Stimulated activated CD8-positive, alpha-beta memory T cell treated with anti-CD3 and anti-CD28 coated beads, Interleukin-7, amount 100 ng/mL, for 1 hour (primary cell): ENCODE data around the gene PTX3.

Source experiments
- DNase-seq, 2 donors: peaks; one replicate each; pipeline ENCODE4 v3.0.0-alpha.2; 2020; ENCODE audit warnings: low read depth in 2 of 2

Gene PTX3

DNA sequence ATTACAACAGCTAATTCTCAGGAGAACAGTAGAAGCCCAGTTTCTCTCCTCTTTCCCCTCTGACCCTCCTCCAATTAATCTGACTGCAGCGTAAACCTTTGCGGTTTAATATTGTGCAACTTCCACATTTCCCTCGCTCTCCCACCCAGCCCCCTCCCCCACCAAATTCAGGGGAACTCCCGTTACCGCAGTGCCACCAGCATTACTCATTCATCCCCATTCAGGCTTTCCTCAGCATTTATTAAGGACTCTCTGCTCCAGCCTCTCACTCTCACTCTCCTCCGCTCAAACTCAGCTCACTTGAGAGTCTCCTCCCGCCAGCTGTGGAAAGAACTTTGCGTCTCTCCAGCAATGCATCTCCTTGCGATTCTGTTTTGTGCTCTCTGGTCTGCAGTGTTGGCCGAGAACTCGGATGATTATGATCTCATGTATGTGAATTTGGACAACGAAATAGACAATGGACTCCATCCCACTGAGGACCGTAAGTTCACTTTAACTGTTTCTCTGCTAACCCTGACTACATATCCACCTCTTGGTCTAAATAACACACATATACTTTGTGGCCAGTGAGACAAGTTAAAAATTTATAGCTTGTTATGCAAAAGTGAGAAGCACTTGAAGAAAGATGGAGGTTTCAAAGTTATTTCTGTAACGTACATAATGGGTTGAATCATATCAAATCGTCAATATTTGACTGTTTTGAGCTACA is at the start of gene PTX3:
TSS of gene PTX3 (plus strand) at position 268 of the 709 bp plus-strand sequence. CDS start at position 352, 84 bp downstream.
- DNase-seq, result no peak

DNA sequence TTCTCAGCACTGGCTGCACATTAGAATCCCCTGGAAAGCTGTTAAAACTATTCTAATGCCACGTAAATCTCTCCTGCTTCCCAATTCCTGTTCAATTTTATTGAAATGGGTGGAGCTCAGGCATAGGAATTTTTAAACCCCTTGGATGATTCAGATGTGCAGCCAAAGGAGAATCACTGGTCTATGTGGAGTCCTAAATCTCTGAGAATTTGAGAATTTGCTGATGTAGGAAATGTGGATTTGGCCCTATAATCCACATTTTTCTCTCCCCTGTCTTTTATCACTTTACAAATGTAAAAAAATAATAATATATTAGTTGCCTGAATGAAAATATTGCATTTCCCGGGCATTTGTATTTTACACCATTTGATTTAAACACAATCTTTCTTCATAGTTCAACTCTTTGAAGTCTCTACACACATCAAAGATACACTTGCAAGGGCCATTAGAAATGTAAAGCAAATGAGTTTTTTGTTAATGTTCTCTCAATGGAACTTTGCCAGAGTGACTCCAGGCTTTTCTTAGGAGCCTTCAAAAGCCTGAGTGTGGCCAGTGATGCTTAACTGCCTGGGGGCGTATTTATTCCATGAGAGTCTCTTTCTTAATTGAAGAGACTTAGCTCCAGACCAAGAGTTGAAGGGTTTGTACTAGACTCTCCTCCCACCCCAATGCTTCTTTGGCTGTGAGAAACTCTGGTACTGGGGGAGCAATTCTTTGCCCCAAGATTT is 48.8 kb upstream of the PTX3 start:
- DNase-seq, result no peak

DNA sequence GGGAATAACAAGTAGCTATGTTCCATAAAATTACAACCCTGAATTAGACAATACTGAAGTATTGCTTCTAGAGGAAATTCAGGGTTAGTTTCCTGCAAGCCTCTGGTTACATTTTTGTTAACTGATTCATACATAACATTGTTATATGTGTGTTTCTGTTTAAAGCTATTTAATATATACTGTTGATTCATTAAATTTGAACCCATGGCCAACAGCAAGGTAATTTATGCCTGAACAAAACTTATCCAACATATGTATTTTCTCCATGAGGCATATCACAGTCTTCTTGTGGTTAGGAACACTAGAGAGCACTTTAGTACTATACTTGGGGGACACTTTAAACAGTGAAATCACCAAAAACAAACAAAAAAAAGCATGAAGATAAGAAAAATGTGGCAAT is 47.7 kb upstream of the PTX3 start:
- no peak for DNase-seq

DNA sequence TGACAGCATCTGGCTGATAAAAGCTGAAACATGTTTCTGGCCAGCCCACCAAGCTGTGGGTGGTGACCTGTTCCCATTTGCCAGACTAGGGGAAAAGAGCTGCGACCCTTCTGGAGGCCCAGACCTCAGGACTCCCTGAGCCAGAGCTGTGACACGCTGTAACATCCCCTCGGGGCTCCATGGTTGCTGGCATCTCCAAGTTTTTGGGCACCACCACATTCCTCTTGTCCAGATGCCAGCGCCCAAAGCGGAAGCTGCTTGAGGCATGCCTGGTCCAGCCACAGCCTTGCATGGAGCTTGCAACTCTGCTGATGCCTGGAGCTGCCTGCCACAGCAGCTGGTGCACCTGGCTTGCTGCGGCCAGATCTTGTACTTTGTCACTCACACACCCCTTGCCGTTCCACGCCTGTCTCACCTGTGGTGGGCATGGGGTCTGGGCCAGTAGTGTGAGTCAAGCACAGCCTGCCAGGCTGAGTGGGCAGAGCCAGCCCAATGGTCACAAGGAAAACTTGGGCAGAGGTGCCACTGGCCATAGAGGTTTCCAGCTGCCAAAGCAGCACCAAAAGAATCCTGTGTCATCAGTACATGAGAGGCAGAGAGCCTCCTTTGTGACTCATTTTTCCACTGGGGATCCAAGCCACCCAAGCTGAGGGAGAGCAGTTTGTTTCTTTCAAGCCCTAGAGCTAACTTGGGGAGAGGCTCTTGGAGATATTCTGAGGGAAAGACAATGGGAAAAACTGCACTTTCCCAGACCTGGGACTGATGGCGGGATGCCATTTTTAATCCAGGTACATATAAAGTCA is 45.7 kb upstream of the PTX3 start:
- no peak for DNase-seq

DNA sequence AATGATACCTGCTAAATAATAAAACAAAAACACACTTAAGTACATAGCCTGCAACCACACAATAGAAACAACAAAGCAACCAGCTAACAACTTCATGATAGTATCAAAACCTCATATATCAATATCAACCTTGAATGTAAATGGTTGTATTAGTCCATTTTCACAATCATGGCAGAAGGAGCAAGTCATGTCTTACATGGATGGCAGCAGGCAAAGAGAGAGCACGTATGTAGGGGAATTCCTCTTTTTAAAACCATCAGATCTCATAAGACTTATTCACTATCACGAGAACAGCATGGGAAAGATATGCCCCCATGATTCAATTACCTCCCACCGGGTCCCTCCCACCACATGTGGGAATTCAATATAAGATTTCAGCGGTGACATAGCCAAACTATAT is 44.5 kb upstream of the PTX3 start:
- no peak for DNase-seq

DNA sequence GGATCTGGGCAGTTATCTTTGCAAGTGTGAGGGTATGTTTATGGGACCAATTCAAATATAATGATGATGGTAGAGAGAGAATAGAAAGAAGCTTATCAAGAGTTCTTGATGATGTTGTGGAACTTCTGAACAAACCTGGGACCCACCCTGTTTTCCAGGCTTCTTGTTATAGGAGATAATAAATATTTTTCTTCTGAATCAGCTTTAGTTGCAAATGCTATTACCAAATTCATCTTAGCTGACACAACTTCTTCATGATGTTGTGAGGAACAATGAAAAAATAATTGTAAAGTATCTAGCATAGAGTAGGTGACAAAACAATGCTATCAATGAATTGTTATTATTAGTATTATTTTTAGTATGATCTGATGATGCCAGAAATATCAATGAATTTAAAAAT is 43.5 kb upstream of the PTX3 start:
- DNase-seq, result no peak

DNA sequence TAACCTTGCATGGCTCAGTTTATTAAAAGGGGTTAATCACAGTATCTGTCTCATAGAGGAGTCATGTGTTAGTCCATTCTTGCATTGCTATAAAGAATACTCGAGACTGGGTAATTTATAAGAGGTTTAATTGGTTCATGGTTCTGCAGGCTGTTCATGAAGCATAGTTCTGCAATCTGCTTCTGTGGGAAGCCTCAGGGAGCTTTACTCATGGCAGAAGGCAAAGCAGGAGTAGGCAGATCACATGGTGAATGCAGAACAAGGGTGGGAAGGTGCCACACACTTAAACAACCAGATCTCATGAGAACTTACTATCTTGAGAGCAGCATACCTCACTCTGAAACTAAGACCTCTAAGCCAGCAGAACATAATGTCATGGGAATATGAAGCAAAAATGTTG is 42.2 kb upstream of the PTX3 start:
- DNase-seq, result no peak

DNA sequence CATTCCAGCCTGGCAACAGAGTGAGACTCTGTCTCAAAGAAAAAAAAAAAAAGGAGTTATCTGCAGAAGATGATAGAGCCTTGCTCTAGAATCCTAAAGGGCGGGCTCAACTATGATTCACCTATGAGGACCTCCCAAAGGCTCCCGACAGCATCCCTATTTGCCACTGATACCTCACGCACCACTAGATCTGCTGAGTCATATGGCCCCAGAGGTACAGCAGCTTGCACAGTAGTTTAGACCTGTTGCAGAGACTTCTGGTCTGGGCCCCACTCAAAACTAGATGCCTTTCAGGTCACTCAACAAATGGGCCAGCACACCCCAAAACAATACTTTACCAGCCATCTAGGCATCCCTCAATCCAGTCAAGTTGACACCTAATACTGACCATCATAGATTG is 38.1 kb upstream of the PTX3 start:
- no peak for DNase-seq

DNA sequence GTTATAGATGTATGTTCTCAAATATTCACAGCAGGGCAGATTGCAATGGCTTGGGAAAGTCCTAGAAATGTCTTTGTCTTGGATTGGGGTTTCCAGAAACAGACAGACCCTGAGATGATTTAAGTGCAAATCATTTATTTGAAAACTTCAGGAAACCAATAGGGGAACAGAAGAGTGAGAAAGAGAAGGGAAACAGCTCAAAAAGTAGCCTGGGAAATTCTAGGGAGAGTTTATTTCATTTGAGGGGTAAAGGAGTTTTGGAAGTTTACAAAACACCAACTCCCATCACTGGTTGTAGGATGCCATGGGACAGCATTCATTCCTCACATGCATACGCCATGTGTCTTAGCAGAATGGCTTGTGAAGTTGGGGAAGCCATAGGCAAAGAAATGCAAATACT is 32.3 kb upstream of the PTX3 start:
- DNase-seq, result no peak

DNA sequence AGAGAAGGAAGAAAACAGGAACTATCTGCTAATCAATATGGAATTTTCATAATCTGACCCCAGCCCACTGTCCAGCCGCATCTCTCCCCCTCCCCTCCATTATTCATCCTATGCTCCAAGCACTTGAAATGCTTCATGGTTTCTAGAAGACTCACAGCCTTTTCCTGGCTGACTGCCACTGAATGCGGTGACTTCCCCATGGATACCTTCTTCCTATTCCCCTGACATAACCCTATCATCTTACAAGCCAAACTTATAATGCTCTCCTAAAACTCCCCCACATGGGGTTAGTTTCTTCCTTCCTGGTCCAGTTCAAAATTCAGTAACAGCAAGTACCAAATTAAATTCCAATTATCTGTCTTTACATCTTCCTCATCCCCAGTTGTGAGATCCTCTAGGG is 31.2 kb upstream of the PTX3 start:
- DNase-seq, result no peak

DNA sequence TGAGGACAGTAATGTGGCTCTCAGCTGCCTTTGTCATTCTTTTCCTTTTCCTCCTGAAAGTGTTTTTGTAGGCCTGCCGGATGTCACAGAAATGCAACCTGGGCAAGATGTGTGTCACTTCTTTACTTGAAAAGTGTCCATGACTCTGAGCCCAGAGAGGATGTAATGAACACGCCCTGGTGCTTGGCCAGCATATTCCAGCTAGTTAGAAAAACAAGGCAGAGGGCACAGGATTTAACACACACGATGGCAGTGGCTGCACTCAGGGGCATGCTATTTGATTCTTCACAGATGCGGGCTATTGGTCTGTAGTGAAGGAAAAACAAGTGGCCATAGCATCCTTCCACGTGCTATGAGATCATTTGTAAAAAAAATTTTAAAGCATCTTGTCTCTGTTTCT is 30.3 kb upstream of the PTX3 start:
- DNase-seq, result no peak

DNA sequence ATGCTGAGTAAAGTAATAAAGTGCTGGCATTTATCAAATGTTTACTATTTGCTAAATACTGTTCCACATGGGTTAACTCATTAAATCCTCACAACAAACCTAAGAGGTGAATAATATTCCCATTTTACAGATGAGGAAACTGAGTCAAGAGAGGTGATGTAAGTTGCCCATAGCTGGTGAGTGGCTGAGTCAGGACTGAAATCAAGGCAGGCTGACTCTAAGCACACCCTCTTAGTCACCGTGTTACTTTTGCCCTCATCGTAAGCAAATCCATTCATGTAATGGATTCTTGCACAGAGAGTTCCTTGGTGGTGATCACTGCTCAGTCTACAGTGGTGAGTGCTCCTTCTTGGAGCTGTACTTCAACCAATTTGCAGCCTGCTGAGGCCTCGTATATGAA is 28.9 kb upstream of the PTX3 start:
- DNase-seq, result no peak

DNA sequence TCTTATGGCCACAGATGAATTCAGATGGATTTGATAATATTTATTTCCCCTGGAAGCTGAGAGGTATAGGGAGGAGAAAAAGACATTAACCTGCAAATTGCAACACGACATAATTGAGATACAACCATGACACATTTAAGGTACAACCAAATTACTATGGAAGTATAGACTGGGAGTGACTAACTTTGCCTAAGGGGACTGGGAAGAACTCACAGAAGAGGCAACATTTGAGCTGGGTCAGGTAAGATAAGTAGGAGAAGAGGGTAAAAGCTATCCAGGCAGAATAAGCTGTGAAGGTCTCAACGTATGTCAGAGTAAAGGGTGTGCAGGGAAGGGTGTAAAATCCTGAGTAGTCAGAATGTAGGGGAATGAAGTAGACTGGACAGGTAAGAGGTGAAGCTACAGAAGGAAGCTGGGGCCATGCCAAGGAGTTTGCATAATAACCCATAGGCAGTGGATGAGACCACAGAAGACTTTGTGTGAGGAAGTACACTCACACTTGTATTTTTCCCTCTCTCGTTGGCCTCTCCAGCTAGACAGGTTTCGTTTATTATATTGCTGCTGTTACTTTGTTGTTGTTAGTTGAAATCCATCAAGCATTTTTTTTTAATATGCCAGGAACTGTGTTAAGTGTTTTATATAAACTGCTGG is 28.0 kb upstream of the PTX3 start:
- DNase-seq, result no peak

DNA sequence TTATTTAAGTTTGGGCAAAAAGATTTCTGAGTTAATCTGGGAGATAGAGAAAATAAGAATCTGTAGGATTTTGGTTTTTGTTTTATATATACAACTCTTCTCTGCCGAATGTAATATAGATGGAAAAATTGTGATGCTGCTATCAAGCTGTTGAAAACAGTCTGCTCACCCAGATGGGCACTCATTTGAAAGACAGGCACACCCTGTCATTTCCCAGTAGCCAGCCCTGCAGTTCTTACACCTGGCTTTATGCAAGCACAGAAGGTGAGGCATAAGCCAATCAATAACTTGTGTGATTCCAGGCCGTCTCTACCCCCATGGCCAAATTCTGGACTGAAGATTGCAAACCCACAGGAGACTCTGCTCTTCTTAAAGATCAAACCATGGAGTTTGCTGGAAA is 27.1 kb upstream of the PTX3 start:
- DNase-seq, result no peak

DNA sequence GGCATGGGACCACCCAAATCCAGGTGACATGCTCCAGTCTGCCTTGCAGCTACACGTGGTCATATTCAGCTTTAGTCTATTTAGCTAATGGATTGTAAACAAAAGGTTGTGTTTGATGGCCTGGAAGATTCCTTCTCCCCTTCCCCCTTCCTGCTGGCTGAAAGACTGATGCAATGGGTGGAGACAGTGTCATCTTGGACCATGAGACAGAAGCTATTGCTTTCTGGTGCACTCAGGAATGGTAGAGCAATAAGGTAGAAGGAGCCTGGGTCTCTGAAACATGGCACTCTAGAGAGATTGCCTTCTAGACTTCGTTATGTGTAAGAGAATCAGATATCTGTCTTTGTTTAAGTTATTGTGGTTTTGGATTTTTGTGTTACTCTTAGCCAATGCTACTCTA is 25.7 kb upstream of the PTX3 start:
- no peak for DNase-seq

DNA sequence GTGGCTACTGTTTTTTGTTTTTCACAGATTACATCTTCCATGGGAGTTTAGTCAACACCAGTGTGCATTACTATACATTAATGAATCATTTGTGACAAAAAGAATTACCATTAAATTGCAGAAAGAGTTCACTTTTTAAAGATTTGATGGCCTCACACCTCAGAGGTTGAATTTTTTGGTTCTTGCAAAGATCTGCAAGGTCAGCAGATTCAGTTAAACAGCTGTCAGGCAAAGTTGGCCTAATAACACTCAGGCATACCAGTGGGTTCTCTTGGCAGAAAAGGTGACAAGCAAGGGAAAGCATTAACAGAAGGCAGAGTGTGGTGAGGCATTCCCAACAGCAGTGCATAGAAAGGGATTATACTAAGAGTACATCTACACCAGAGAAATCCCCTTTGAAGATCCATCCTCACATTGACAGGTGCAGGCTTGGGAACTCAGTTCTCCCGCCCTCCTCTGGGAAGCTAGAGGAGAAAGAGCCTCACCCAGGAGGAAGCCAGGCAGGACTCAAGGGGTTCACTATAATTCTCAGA is 24.3 kb upstream of the PTX3 start:
- DNase-seq, result no peak

DNA sequence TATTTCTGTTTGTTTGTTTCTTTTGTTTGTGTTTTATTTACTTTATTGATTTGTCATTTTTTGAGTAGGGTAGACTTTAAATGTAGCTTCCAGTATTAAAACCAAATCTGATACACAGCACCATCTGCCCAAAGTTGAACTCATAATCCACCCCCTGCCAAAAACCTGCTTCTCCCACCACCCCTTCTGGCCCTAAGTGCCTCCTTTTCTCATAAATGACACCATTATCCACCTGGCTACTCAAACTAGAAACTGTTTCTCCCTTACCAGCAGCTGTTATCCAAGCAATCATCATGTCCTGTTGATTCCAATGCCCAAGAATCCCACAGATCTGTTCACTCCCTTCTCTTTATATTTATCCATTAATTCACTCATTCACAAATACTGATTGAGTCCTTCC is 21.8 kb upstream of the PTX3 start:
- no peak for DNase-seq

DNA sequence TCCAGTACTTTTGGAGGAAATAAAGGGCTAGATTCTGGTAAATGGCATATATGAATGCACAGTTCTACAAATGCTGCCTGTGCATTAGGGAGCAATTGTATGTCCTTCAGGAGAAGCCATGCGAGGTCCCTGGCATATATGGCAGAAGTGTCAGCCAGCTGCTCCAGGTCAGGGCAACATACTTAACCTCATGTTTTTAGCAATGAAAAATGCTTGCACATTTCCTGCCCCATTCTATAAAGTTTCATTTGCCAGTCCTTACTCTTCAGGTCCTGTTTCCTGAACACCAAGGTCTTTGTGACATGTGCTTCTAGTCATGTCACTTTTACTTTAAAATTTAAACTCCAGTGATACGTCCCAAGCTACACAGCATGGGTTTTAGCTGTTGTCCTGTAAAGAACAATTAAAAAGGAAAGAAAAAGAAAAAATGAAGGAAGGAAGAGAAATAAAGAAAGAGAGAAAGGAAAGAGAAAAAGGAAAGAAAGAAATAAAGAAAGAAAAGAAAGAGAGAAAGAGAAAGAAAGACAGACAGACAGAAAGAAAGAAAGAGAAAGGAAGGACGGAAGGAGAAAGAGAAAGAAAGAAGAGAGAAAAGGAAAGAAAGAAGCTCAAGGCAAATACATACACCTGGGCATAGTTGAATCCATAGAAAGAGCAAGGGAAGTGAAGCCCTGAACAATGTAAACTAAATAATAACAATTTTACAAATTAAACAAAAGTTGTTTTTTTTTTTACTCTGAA is 20.1 kb upstream of the PTX3 start:
- DNase-seq, result no peak

DNA sequence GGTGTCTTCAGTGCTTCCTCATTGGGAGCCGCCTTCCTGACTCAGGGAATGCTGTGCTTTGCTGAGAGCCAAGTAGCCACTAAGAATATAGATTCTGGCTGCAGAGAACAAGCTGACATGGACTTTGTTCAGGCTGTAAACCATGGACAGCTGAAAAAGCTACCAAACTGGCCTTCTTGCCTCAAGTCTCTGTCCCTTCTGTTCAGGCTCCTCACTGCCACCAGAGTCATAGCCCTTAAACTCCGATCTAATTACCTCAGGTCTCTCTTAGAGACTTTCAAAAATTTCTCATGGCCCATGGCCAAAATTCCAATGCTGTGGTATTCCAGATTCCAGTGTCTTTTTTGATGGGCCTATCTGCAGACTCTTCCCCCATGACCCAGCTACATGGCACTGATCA is 19.4 kb upstream of the PTX3 start:
- no peak for DNase-seq

DNA sequence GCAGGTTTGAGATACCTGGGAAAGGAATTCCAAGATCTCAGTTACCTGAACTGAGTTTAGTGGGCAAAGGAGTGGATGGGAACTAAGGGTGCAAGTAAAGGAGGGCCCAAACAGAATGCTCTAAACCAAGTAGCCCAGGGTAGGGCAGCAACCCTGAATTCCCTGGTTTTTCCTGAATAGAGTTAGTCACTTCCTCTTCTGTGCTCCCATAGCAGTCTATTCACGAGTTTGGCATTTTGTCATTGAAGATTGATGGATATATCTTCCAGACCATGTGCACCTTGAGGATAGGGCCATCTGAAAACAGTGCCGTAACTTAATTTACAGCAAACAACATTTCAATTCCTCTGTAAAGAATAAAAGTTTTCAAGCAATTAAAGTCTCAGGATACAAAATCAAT is 18.5 kb upstream of the PTX3 start:
- DNase-seq, result no peak

DNA sequence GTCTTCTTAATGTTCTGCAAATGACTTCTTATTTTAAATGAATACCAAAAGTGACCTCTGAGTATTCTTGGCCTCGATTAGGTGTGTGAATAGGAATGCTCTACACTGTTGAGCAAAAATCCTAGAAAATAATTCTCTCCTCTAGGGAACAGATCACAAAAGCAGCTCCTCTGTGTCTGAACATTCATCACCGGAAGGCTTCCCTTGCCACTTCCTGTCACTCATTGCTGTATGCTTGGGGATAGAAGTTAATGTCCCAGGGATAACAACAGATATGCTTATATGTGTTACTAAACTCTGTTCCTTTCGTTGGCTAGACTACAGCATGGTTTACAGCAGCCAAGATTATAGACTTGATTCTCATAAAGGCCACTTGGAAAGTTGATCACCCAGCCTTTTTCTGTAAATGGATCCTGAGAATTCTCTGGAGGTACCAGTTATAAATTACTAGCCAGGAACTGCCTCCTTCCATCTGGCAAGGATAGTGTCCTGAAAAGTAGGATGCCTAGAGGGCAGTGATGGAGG is 16.0 kb upstream of the PTX3 start:
- DNase-seq, result no peak
